GM19351 (cell line): ENCODE results near the gene BLOC1S3.

Experiments used
- ATAC-seq: cut with Tn5 transposase; IDR thresholded peaks from one replicate; pipeline ENCODE4 v1.9.1; 2021; ENCODE audit warnings: mild to moderate bottlenecking, moderate library complexity; ENCODE audit not compliant: unreplicated experiment

BLOC1S3 gene, protein sequence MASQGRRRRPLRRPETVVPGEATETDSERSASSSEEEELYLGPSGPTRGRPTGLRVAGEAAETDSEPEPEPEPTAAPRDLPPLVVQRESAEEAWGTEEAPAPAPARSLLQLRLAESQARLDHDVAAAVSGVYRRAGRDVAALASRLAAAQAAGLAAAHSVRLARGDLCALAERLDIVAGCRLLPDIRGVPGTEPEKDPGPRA

DNA sequence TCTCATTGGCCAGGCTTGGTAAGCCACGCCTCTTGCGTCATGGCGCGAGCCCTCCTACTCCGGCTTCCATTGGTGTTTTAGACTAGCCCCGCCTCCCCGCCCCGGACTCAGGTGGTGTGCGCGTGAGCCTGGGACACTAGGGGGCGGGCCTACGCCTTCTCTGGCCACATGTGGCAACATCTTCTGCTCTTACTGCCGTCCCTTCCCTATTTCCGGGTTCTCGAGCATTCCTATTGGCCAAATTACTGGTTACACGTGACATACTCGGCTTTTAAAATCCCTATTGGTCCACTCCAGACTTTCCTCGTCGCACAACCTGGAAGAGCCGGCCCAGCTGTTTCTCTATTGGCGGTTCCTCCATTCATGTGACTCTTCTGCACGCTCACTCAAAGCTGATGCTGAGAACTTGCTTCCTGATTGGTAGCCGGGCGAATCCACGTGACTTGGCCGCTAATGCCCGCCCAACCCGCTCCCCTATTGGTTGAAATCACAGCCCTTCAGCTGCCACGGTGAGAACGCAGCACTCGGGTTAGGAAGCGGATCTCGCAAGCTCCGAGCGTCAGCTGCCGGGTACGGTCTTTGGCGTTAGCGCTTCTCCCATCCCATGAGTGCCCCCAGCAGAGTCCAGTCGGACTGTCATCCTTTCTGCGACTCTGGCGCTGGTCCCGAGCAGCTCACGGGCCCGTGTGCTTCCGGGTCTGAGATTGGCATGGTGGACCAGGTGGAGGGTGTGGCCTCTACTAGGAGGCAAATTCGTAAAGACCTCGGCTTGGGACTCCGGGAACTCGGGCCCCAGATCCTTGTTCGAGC, at the start of gene BLOC1S3:
BLOC1S3 (plus strand) TSS at position 523 of the 810 bp plus-strand sequence. CDS start 513 bp downstream, outside the sequence.
- ATAC-seq: peak; percentile 81

- ATAC-seq: no peak
Measured at GRCh38 chr19:45128806-45129205, 49.8 kb upstream of the BLOC1S3 start.

- ATAC-seq: no peak
Measured at GRCh38 chr19:45130236-45130635, 48.3 kb upstream of the BLOC1S3 start.

GRCh38 chr19:45130888-45131615, 47.5 kb upstream of the BLOC1S3 start:
- ATAC-seq: no peak

- ATAC-seq: no peak
Measured at GRCh38 chr19:45133661-45134060, 44.9 kb upstream of the BLOC1S3 start.

DNA sequence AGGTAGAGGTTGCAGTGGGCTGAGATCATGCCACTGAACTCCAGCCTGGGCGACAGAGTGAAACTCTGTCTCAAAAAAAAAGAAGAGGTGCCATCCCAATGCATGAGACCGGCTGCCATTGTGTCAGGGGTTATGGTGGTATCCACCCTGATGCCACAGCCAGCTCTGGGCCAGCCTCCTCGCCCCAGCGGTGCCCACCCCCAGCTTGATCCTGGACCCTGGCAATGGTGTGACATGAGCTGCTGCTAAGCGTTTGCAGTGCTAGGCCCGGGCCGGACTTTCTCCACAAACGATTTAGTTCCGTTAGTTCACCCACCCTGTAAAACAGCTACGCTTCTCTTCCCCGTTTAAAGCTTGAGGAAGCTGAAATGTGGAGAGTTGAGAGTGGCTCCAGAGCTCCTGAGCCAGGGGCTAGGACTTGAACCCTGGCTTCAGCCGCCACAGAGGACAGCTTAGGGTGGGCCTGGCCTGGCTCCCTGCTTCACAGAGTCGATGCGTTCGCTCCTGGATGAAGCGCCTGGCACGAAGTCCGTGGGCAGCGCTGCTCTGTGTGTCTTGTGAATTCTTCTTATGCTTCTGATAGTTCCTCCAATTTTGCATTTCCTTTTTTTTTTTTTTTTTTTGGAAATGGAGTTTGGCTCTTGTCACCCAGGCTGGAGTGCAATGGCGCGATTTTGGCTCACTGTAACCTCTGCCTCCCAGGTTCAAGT, 43.3 kb upstream of the BLOC1S3 start:
- no peak for ATAC-seq

- no peak for ATAC-seq
Measured at GRCh38 chr19:45136507-45137178, 41.9 kb upstream of the BLOC1S3 start.

- ATAC-seq: peak; percentile 87
Measured at GRCh38 chr19:45137179-45137761, 41.3 kb upstream of the BLOC1S3 start.

DNA sequence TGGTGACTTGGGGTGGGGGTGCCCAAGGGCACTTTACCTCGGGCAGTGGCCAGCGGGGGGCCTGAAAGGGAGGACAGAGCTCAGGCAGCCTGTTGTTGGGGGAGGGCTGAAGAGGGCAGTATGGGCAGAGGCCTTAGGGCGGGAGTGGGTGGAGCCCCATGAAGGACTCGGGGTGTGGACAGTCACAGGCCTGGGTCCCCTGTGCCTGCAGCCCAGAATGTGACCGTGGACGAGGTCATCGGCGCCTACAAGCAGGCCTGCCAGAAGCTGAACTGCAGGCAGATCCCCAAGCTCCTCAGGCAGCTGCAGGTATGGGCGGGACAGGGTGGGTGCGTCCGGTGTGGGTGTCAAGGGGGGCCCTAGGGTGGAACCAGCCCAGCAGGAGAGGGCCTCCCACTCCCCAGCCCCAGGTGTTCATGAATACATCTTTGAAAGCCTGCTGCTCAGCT, 40.3 kb upstream of the BLOC1S3 start:
- no peak for ATAC-seq

GRCh38 chr19:45139286-45140143, 39.1 kb upstream of the BLOC1S3 start:
- ATAC-seq: no peak

GRCh38 chr19:45140144-45140503, 38.5 kb upstream of the BLOC1S3 start:
- no peak for ATAC-seq

DNA sequence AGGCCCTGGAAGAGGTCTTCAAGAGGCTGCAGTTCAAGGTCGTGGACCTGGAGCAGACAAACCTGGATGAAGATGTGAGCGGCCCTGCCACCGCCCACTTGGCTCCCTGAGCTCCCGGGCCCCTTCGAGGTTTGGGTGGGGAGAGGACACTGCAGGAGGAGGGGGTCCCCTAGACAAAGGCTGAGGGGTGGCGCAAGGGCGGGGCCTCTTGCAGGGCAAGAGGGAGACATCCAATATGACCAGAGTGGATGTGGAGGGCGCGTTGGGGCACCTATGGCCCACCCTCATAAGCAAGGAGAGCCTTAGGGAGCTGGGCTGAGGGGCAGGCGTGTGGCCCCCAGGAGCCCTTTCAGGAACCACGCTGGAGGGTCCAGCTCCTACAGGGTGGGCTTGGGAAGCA, 38.1 kb upstream of the BLOC1S3 start:
- ATAC-seq: no peak

GRCh38 chr19:45141203-45141900, 37.2 kb upstream of the BLOC1S3 start:
- no peak for ATAC-seq

DNA sequence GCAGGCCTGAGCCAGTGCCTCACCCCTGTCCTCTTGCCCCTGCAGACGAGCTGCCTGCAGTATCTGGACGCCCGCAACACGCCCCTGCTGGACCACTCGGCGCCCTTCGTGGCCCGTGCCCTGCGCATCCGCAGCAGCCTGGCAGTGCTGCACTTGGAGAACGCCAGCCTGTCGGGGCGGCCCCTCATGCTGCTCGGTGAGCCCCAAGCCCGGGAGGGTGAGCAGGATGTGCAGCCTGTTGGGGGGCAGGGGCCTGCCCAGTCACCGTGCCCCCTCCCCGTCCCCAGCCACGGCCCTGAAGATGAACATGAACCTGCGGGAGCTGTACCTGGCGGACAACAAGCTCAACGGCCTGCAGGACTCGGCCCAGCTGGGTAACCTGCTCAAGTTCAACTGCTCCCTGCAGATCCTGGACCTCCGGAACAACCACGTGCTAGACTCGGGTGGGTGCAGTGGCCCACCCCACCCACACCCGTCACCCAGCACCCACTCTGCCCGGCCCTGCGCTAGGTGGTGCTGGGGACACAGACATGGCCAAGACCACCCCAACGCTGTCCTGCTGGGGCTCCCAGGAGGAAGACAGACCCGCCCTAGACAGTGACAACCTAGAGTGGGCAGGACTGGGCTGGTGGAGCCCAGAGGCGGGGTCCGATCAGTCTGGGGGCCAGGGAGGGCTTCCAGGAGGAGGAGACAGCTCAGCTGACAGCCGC, 36.4 kb upstream of the BLOC1S3 start:
- ATAC-seq: no peak

- ATAC-seq: no peak
Measured at GRCh38 chr19:45142726-45143110, 35.9 kb upstream of the BLOC1S3 start.

- ATAC-seq: no peak
Measured at GRCh38 chr19:45144431-45145269, 33.9 kb upstream of the BLOC1S3 start.
